Vagina (tissue), 2 donors: Measurements from ENCODE around the gene GFER.

Source experiments
- POLR2A ChIP-seq, 2 donors: fragments of 450-650 bp; IDR thresholded peaks; one replicate each; pipeline ENCODE4 v1.6.1; 2017; ENCODE audit warnings: antibody characterized with exemption in 2 of 2, mild to moderate bottlenecking in 2 of 2, moderate library complexity in 2 of 2
- POLR2AphosphoS5 ChIP-seq, 2 donors: sonication (generic); formaldehyde crosslinking; IDR thresholded peaks; one replicate each; pipeline ENCODE4 v1.9.0; 2017; ENCODE audit warnings: antibody characterized with exemption in 2 of 2, mild to moderate bottlenecking in 2 of 2, low read depth in 1 of 2; ENCODE audit not compliant: insufficient read depth in 1 of 2
- TF ChIP-seq, protein P1 (sequence below), 3 experiments: fragments of 450-650 bp in 2 of 3; fragments of 200-600 bp in 1 of 3; sonication (generic) in 1 of 3; IDR thresholded peaks; one replicate each; pipeline ENCODE4 v1.5.1; 2017 to 2019; ENCODE audit warnings: antibody characterized with exemption in 3 of 3, mild to moderate bottlenecking in 2 of 3, moderate library complexity in 2 of 3

DNA sequence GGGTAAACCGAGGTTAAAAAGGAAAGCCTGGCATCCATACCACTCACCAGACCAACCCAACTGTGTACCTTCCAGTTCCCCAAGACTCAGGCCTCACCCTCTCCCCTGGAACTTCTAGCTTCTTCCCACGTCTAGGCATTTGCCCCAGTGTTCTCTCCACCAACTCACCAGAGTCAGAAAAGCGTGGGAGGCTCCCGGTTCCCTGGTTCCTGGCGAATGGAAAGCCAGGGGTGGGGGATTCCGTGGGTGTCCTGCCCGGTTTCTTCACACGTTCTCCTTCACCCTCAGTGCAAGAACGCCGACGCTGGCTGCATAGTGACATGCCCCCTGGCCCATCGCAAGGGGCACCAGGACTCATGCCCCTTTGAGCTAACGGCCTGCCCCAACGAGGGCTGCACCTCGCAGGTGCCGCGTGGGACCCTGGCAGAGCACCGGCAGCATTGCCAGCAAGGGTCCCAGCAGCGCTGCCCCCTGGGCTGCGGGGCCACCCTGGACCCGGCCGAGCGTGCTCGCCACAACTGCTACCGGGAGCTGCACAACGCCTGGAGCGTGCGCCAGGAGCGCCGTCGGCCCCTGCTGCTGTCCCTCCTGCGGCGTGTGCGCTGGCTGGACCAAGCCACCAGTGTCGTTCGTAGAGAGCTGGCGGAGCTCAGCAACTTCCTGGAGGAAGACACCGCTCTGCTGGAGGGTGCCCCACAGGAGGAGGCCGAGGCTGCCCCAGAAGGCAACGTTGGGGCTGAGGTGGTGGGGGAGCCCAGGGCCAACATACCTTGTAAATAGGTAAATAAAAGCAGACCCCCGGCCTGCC lies 15.6 kb upstream of the GFER start:
- TF ChIP-seq POLR2AphosphoS5 (IDR thresholded peaks at IDR 0.05; ENCODE audit: insufficient read depth in 1 of 2, low read depth in 1 of 2) (no peak), POLR2A (IDR thresholded peaks at IDR 0.05) (no peak)
- TF ChIP-seq, protein P1, sequence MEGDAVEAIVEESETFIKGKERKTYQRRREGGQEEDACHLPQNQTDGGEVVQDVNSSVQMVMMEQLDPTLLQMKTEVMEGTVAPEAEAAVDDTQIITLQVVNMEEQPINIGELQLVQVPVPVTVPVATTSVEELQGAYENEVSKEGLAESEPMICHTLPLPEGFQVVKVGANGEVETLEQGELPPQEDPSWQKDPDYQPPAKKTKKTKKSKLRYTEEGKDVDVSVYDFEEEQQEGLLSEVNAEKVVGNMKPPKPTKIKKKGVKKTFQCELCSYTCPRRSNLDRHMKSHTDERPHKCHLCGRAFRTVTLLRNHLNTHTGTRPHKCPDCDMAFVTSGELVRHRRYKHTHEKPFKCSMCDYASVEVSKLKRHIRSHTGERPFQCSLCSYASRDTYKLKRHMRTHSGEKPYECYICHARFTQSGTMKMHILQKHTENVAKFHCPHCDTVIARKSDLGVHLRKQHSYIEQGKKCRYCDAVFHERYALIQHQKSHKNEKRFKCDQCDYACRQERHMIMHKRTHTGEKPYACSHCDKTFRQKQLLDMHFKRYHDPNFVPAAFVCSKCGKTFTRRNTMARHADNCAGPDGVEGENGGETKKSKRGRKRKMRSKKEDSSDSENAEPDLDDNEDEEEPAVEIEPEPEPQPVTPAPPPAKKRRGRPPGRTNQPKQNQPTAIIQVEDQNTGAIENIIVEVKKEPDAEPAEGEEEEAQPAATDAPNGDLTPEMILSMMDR (IDR thresholded peaks at IDR 0.05) = no peak
